Activated CD4-positive, alpha-beta memory T cell treated with anti-CD3 and anti-CD28 coated beads, Interleukin-2, amount 10 ng/mL, durations not matched to agents 7 days and 5 days (primary cell): ENCODE measurements around the gene TMEM138. TPM values are rescaled to one million over a fixed set of nuclear protein-coding genes. Genes with fewer than 3 reads are reported as not detected.

Experiments used
- CTCF ChIA-PET: fragments of 350-600 bp; sonication (Branson Sonifier 250); formaldehyde crosslinking; loops from one replicate; lab custom pipeline; 2021; ENCODE audit warnings: antibody characterized with exemption, inconsistent platforms; lab: Charles Lee
- POLR2A ChIA-PET: fragments of 350-600 bp; sonication (Branson Sonifier 250); formaldehyde crosslinking; loops from one replicate; lab custom pipeline; 2021; ENCODE audit warnings: antibody characterized with exemption; lab: Charles Lee
- DNase-seq: peaks from one replicate; pipeline ENCODE4 v3.0.0-alpha.2; 2020
- H3K27ac Mint-ChIP-seq: one replicate; pipeline ENCODE4 v1.8.0; 2021; ENCODE audit warnings: mild to moderate bottlenecking, mixed read lengths
- H3K27me3 Mint-ChIP-seq: one replicate; pipeline ENCODE4 v1.8.0; 2021; ENCODE audit warnings: mixed read lengths
- H3K36me3 Mint-ChIP-seq: one replicate; pipeline ENCODE4 v1.8.0; 2021; ENCODE audit warnings: low read depth, mixed read lengths
- H3K4me1 Mint-ChIP-seq: one replicate; pipeline ENCODE4 v1.8.0; 2021; ENCODE audit warnings: mixed read lengths
- H3K4me3 Mint-ChIP-seq: one replicate; pipeline ENCODE4 v1.8.0; 2021; ENCODE audit warnings: mild to moderate bottlenecking, mixed read lengths
- H3K9me3 Mint-ChIP-seq: one replicate; pipeline ENCODE4 v1.8.0; 2021; ENCODE audit warnings: mixed read lengths
- total RNA-seq, 2 experiments: library from RNA; stranded (reverse); gene quantifications; one replicate each; pipeline ENCODE4 v1.2.3, GENCODE V29; 2021

TMEM138 gene
- total RNA-seq, 2 experiments from 2014 or later, result 45.5 to 50.0 TPM

- H3K9me3 Mint-ChIP-seq, result no peaks in the 10 kb centered on the region
- H3K27me3 Mint-ChIP-seq, result no peaks in the 10 kb centered on the region
- ChIA-PET POLR2A (interaction anchor here (0.7 to 3.0 kb wide), 4 partner anchors 9 to 39 kb away, joined by 3 to 11 read pairs (median 8); partner anchors contain the start of genes CPSF7, CYB561A3, SDHAF2 and TMEM138), CTCF (interaction anchor here (1.4 to 10.1 kb wide), 4 partner anchors 9 to 76 kb away, joined by 4 to 58 read pairs (median 7); partner anchors contain the start of gene TMEM216)
- DNase-seq, result no peak
- no peak overlapping the region for H3K27ac Mint-ChIP-seq
- no peaks in the 10 kb centered on the region for H3K4me1 Mint-ChIP-seq
- peaks cover 56% of the 10 kb centered on the region for H3K36me3 Mint-ChIP-seq
- H3K4me3 Mint-ChIP-seq, result no peak overlapping the region
Measured at GRCh38 chr11:61401173-61401572, 39.0 kb downstream of the TMEM138 start.

GRCh38 chr11:61401573-61401972, 39.4 kb downstream of the TMEM138 start:
- H3K4me3 Mint-ChIP-seq, result no peak overlapping the region
- H3K9me3 Mint-ChIP-seq, result no peaks in the 10 kb centered on the region
- H3K36me3 Mint-ChIP-seq, result peaks cover 59% of the 10 kb centered on the region
- no peaks in the 10 kb centered on the region for H3K4me1 Mint-ChIP-seq
- no peaks in the 10 kb centered on the region for H3K27me3 Mint-ChIP-seq
- POLR2A ChIA-PET, result interaction anchor here (0.7 to 3.0 kb wide), 5 partner anchors 9 to 40 kb away, joined by 3 to 11 read pairs (median 6); partner anchors contain the start of genes CPSF7, CYB561A3, SDHAF2 and TMEM138
- no peak overlapping the region for H3K27ac Mint-ChIP-seq
- CTCF ChIA-PET, result interaction anchor here (0.9 to 10.1 kb wide), 5 partner anchors 9 to 76 kb away, joined by 3 to 58 read pairs (median 5); partner anchors contain the start of gene TMEM216
- DNase-seq, result no peak

GRCh38 chr11:61403658-61404057, 41.5 kb downstream of the TMEM138 start:
- Mint-ChIP-seq H3K4me1 (peaks cover 2% of the 10 kb centered on the region), H3K27ac (no peak overlapping the region), H3K9me3 (no peaks in the 10 kb centered on the region), H3K36me3 (peaks cover 73% of the 10 kb centered on the region), H3K27me3 (no peaks in the 10 kb centered on the region), H3K4me3 (no peak overlapping the region)
- DNase-seq, result no peak
- POLR2A ChIA-PET, result no interaction called here
- CTCF ChIA-PET, result no interaction called here

- POLR2A ChIA-PET, result no interaction called here
- CTCF ChIA-PET, result no interaction called here
- no peak overlapping the region for H3K27ac Mint-ChIP-seq
- H3K4me3 Mint-ChIP-seq, result no peak overlapping the region
- no peaks in the 10 kb centered on the region for H3K9me3 Mint-ChIP-seq
- peaks cover 2% of the 10 kb centered on the region for H3K4me1 Mint-ChIP-seq
- no peak for DNase-seq
- peaks cover 71% of the 10 kb centered on the region for H3K36me3 Mint-ChIP-seq
- H3K27me3 Mint-ChIP-seq, result no peaks in the 10 kb centered on the region
Measured at GRCh38 chr11:61404103-61404502, 41.9 kb downstream of the TMEM138 start.

- DNase-seq, result no peak
- Mint-ChIP-seq H3K9me3 (no peaks in the 10 kb centered on the region), H3K27ac (peak overlapping the region; percentile 30), H3K36me3 (peaks cover 71% of the 10 kb centered on the region), H3K27me3 (no peaks in the 10 kb centered on the region), H3K4me1 (peaks cover 2% of the 10 kb centered on the region), H3K4me3 (no peak overlapping the region)
- ChIA-PET CTCF (no interaction called here), POLR2A (no interaction called here)
Measured at GRCh38 chr11:61404641-61405040, 42.5 kb downstream of the TMEM138 start.

GRCh38 chr11:61406067-61406466, 43.9 kb downstream of the TMEM138 start:
- Mint-ChIP-seq H3K4me1 (peaks cover 2% of the 10 kb centered on the region), H3K27me3 (no peaks in the 10 kb centered on the region), H3K27ac (no peak overlapping the region), H3K36me3 (peaks cover 71% of the 10 kb centered on the region), H3K9me3 (no peaks in the 10 kb centered on the region), H3K4me3 (no peak overlapping the region)
- ChIA-PET CTCF (interaction anchor here (1.1 kb wide), 1 partner anchor 13 kb away, joined by 3 read pairs; the partner anchor contains the start of gene TMEM216), POLR2A (interaction anchor here (1.3 to 2.5 kb wide), 2 partner anchors 14 to 23 kb away, joined by 4 to 7 read pairs; partner anchors contain the start of genes CPSF7, SDHAF2 and TMEM216)
- no peak for DNase-seq

- no peaks in the 10 kb centered on the region for H3K9me3 Mint-ChIP-seq
- CTCF ChIA-PET, result interaction anchor here (1.1 kb wide), 1 partner anchor 14 kb away, joined by 3 read pairs; the partner anchor contains the start of gene TMEM216
Measured at GRCh38 chr11:61406991-61407728, 45.0 kb downstream of the TMEM138 start.

GRCh38 chr11:61411589-61411988, 49.4 kb downstream of the TMEM138 start:
- peaks cover 28% of the 10 kb centered on the region for H3K4me1 Mint-ChIP-seq
- DNase-seq, result no peak
- H3K27ac Mint-ChIP-seq, result no peak overlapping the region
- no peak overlapping the region for H3K4me3 Mint-ChIP-seq
- ChIA-PET CTCF (no interaction called here), POLR2A (interaction anchor here (1.2 to 1.9 kb wide), 4 partner anchors 10 to 51 kb away, joined by 3 to 5 read pairs (median 4); no protein-coding TSS in a partner anchor)
- H3K36me3 Mint-ChIP-seq, result peaks cover 76% of the 10 kb centered on the region
- H3K27me3 Mint-ChIP-seq, result no peaks in the 10 kb centered on the region
- no peaks in the 10 kb centered on the region for H3K9me3 Mint-ChIP-seq

More at GRCh38 chr11:61406991-61407728, 45.0 kb downstream of the TMEM138 start:
- DNase-seq, result no peak
- Mint-ChIP-seq H3K4me3 (no peak overlapping the region), H3K4me1 (peaks cover 2% of the 10 kb centered on the region), H3K36me3 (peaks cover 75% of the 10 kb centered on the region), H3K27ac (no peak overlapping the region), H3K27me3 (no peaks in the 10 kb centered on the region)
- POLR2A ChIA-PET, result interaction anchor here (1.3 to 2.5 kb wide), 4 partner anchors 11 to 23 kb away, joined by 3 to 7 read pairs (median 5); partner anchors contain the start of genes CPSF7, SDHAF2 and TMEM216

GRCh38 chr11:61413496-61413895, 51.3 kb downstream of the TMEM138 start:
- Mint-ChIP-seq H3K36me3 (peaks cover 79% of the 10 kb centered on the region), H3K4me3 (no peak overlapping the region), H3K27me3 (no peaks in the 10 kb centered on the region), H3K9me3 (no peaks in the 10 kb centered on the region), H3K27ac (peak overlapping the region; percentile 60), H3K4me1 (peaks cover 43% of the 10 kb centered on the region)
- ChIA-PET POLR2A (interaction anchor here (0.8 to 1.6 kb wide), 3 partner anchors 15 to 52 kb away, joined by 3 to 4 read pairs (median 4); partner anchors contain the start of gene TMEM216), CTCF (no interaction called here)
- no peak for DNase-seq

- DNase-seq, result no peak
- POLR2A ChIA-PET, result no interaction called here
- CTCF ChIA-PET, result no interaction called here
- no peaks in the 10 kb centered on the region for H3K27me3 Mint-ChIP-seq
- H3K9me3 Mint-ChIP-seq, result no peaks in the 10 kb centered on the region
- H3K4me1 Mint-ChIP-seq, result peaks cover 48% of the 10 kb centered on the region
- H3K27ac Mint-ChIP-seq, result peak overlapping the region; percentile 82
- peaks cover 86% of the 10 kb centered on the region for H3K36me3 Mint-ChIP-seq
- H3K4me3 Mint-ChIP-seq, result no peak overlapping the region
Measured at GRCh38 chr11:61414547-61414946, 52.4 kb downstream of the TMEM138 start.

GRCh38 chr11:61415381-61415780, 53.2 kb downstream of the TMEM138 start:
- H3K27me3 Mint-ChIP-seq, result no peaks in the 10 kb centered on the region
- no peak overlapping the region for H3K4me3 Mint-ChIP-seq
- DNase-seq, result no peak
- H3K9me3 Mint-ChIP-seq, result no peaks in the 10 kb centered on the region
- peak overlapping the region; percentile 48 for H3K27ac Mint-ChIP-seq
- peaks cover 52% of the 10 kb centered on the region for H3K4me1 Mint-ChIP-seq
- ChIA-PET CTCF (no interaction called here), POLR2A (no interaction called here)
- peaks cover 91% of the 10 kb centered on the region for H3K36me3 Mint-ChIP-seq

- DNase-seq, result no peak
- H3K4me1 Mint-ChIP-seq, result peaks cover 60% of the 10 kb centered on the region
- ChIA-PET CTCF (interaction anchor here (0.7 to 1.2 kb wide), 3 partner anchors 30 to 94 kb away, joined by 3 to 5 read pairs (median 3); no protein-coding TSS in a partner anchor), POLR2A (no interaction called here)
- H3K4me3 Mint-ChIP-seq, result no peak overlapping the region
- peaks cover 94% of the 10 kb centered on the region for H3K36me3 Mint-ChIP-seq
- no peaks in the 10 kb centered on the region for H3K9me3 Mint-ChIP-seq
- peak overlapping the region; percentile 44 for H3K27ac Mint-ChIP-seq
- no peaks in the 10 kb centered on the region for H3K27me3 Mint-ChIP-seq
Measured at GRCh38 chr11:61416941-61417340, 54.8 kb downstream of the TMEM138 start.

GRCh38 chr11:61417670-61418069, 55.5 kb downstream of the TMEM138 start:
- Mint-ChIP-seq H3K27ac (peak overlapping the region; percentile 18), H3K36me3 (peaks cover 98% of the 10 kb centered on the region)
- CTCF ChIA-PET, result interaction anchor here (0.7 to 1.3 kb wide), 3 partner anchors 18 to 82 kb away, joined by 3 to 5 read pairs (median 3); no protein-coding TSS in a partner anchor

More at GRCh38 chr11:61417670-61418069, 55.5 kb downstream of the TMEM138 start:
- Mint-ChIP-seq H3K9me3 (no peaks in the 10 kb centered on the region), H3K27me3 (no peaks in the 10 kb centered on the region), H3K4me3 (no peak overlapping the region), H3K4me1 (peaks cover 65% of the 10 kb centered on the region)
- POLR2A ChIA-PET, result interaction anchor here (0.9 kb wide), 1 partner anchor 10 kb away, joined by 3 read pairs; no protein-coding TSS in a partner anchor
- no peak for DNase-seq
